WERI-Rb-1 (cell line): ENCODE data around the gene FBLL1.

Experiments used
- DNase-seq: peaks from one replicate; pipeline ENCODE4 v3.0.0-alpha.2; 2020
- H3K27ac ChIP-seq: fragments of 250-450 bp; sonication (Bioruptor Pico); 2 replicates; pipeline ENCODE4 v1.5.1; 2020; ENCODE audit warnings: mild to moderate bottlenecking, moderate library complexity
- H3K27me3 ChIP-seq: fragments of 250-450 bp; sonication (Bioruptor Pico); 2 replicates; pipeline ENCODE4 v1.5.1; 2021; ENCODE audit warnings: mild to moderate bottlenecking, low read depth, moderate library complexity; ENCODE audit not compliant: insufficient read depth, severe bottlenecking
- H3K36me3 ChIP-seq: fragments of 250-450 bp; sonication (Bioruptor Pico); 2 replicates; pipeline ENCODE4 v1.5.1; 2020; ENCODE audit warnings: mild to moderate bottlenecking, moderate library complexity
- H3K4me3 ChIP-seq: 2 replicates; pipeline ENCODE4 v1.5.1; 2011; ENCODE audit warnings: low read depth, mild to moderate bottlenecking, control low read depth, low read length
- H3K9me3 ChIP-seq: fragments of 250-450 bp; sonication (Bioruptor Pico); 2 replicates; pipeline ENCODE4 v1.5.1; 2021; ENCODE audit warnings: mild to moderate bottlenecking, moderate library complexity; ENCODE audit not compliant: severe bottlenecking
- TF ChIP-seq, protein P1 (sequence below): IDR thresholded peaks from 2 replicates; pipeline ENCODE4 v1.5.1; 2011; ENCODE audit warnings: low read depth, mild to moderate bottlenecking, control low read depth, inconsistent platforms, low read length

The FBLL1 gene

DNA sequence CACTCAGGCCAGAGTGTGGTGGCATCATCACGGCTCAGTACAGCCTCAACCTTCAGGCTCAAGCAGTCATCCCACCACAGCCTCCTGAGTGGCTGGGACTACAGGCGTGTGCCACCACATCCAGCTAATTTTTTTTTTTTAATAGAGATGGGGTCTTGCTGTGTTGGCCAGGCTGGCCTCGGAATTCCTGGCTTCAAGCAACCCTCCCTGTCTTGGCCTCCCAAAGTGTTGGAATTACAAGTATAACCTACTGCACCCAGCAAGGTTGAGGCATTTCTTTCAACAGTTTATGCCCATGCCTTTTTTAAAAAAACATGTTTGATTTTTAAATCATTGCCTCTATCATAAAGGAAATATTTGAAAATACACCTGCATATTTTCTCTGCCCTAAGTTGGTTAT is 40.0 kb upstream of the FBLL1 start:
- Histone ChIP-seq H3K9me3 (no peaks in the 10 kb centered on the region), H3K36me3 (peaks cover 56% of the 10 kb centered on the region)

DNA sequence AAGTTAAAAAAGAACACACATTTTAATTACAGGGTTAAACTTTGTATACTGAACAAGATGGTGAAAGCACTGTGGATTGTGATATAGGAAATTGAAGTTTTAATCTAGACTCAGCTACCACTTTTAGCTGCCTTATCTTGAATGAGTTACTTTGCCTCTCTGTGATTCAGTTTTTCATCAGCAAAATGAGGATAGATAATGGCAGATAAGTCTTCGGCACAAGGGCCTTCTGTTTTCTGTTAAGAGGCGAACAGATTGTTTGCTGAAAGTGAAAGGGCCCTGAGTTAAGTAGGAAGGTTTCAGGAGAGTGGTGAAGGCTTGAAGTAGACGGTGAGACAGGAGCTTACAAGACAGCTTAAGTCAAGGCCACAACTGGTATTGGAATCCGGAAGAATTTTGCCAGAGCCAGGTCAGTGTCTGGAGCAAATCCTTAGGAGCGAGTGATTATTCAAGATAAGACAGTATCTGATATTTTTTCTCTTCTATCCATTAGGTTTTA is 35.0 kb upstream of the FBLL1 start:
- no peak overlapping the region for H3K27ac ChIP-seq
- DNase-seq, result peak; percentile 31
- no peaks in the 10 kb centered on the region for H3K9me3 ChIP-seq
- H3K4me3 ChIP-seq, result no peak overlapping the region
- TF ChIP-seq, protein P1, sequence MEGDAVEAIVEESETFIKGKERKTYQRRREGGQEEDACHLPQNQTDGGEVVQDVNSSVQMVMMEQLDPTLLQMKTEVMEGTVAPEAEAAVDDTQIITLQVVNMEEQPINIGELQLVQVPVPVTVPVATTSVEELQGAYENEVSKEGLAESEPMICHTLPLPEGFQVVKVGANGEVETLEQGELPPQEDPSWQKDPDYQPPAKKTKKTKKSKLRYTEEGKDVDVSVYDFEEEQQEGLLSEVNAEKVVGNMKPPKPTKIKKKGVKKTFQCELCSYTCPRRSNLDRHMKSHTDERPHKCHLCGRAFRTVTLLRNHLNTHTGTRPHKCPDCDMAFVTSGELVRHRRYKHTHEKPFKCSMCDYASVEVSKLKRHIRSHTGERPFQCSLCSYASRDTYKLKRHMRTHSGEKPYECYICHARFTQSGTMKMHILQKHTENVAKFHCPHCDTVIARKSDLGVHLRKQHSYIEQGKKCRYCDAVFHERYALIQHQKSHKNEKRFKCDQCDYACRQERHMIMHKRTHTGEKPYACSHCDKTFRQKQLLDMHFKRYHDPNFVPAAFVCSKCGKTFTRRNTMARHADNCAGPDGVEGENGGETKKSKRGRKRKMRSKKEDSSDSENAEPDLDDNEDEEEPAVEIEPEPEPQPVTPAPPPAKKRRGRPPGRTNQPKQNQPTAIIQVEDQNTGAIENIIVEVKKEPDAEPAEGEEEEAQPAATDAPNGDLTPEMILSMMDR, result no peak
- H3K36me3 ChIP-seq, result peaks cover 86% of the 10 kb centered on the region
- no peaks in the 10 kb centered on the region for H3K27me3 ChIP-seq

More for the DNA sequence above, 40.0 kb upstream of the FBLL1 start:
- H3K27me3 ChIP-seq, result no peaks in the 10 kb centered on the region
- H3K4me3 ChIP-seq, result no peak overlapping the region
- DNase-seq, result no peak
- H3K27ac ChIP-seq, result no peak overlapping the region
- TF ChIP-seq, protein P1, result no peak

DNA sequence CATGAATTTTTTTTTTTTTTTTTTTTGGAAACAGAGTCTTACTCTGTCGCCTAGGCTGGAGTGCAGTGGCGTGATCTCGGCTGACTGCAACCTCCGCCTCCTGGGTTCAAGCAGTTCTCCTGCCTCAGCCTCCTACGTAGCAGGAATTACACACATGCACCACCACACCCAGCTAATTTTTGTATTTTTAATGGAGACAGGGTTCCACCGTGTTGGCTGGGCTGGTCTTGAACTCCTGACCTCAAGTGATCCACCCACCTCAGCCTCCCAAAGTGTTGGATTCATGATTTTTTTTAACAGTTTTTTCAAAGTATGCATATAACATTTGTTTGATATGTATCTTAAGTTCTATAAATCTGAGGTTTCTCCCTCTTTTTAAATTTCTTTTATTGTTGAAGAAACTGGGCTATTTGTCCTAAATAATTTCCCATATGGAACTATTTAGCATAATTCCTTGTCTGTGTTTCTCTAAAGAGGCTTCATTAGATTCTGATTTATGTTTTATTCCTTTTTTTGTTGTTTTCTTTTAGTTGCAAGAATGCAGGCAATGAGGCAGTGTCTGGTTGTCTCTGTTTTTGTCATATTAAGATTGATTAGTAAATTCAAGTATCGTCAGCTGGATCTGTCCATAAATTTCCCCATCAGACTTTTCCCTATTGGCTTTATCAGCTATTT is 26.4 kb upstream of the FBLL1 start:
- Histone ChIP-seq H3K27ac (no peak overlapping the region), H3K4me3 (no peak overlapping the region), H3K36me3 (peaks cover 48% of the 10 kb centered on the region), H3K27me3 (no peaks in the 10 kb centered on the region), H3K9me3 (no peaks in the 10 kb centered on the region)
- no peak for DNase-seq
- TF ChIP-seq, protein P1, result no peak

DNA sequence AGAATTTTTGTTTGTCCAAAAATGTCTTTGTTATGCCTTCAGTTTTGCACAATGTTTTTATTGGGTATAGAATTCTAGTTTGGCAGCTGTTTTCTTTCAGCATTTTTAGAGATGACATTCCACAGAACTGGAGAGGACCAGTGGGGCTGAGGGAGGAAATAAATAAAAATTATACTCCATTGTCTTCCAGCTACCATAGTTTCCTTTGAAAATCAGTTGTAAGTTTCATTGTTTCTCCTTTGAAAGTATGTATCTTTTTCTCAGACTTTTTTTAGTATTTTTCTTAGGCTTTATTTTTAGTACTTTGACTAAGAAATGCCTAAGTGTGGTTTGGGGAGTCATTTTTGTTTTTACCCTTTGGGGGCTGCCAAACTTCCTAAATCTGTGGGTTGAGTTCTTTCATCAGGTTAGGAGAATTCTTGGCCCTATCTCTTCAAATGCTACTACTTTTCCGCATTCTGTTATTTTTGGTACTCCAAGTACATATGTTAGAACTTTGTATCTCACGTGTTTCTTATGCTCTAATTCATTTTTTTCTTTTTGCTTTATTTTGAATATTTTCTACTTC is 15.2 kb upstream of the FBLL1 start:
- Histone ChIP-seq H3K4me3 (no peak overlapping the region), H3K9me3 (no peaks in the 10 kb centered on the region), H3K36me3 (peaks cover 74% of the 10 kb centered on the region), H3K27me3 (no peaks in the 10 kb centered on the region), H3K27ac (no peak overlapping the region)
- no peak for DNase-seq
- TF ChIP-seq, protein P1, result no peak

DNA sequence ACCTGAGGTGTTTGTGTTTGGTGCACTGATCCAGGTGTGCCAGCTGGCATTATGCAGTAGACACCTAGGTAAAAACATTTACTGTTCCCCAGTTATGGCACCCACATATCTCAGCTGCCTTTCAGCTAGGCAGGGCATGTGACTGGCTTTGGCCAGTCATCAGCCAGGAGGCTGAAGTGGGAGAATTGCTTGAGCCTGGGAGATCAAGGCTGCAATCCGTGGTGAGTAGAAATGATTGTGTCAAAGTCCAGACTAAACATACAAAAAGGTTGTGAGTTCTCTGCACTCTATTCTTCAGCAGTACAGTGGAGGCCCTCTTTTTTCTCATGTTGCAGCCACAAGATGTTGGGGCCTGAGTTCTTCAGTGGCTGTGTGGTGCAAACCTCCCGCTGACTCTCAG is 3.2 kb upstream of the FBLL1 start:
- no peaks in the 10 kb centered on the region for H3K36me3 ChIP-seq
- no peak overlapping the region for H3K27ac ChIP-seq
- no peak overlapping the region for H3K4me3 ChIP-seq
- no peak for DNase-seq
- H3K27me3 ChIP-seq, result no peaks in the 10 kb centered on the region
- TF ChIP-seq, protein P1, result no peak
- no peaks in the 10 kb centered on the region for H3K9me3 ChIP-seq
